Small intestine (tissue), 7 donors: ENCODE measurements around the gene OTUD7B. TPM values are rescaled to one million over a fixed set of nuclear protein-coding genes. Genes with fewer than 3 reads are reported as not detected.

Experiments
- DNase-seq, 2 donors: peaks; one replicate each; pipeline versions ENCODE4 v3.0.0 to v3.0.0-alpha.2; 2013
- FAIRE-seq: peaks from 2 replicates; lab custom pipeline; 2012; peaks lifted over from hg19 to GRCh38; lab: Jason Lieb, UNC
- H3K27ac ChIP-seq, 3 donors: one replicate each; pipeline ENCODE4 v1.5.1; 2013; ENCODE audit warnings: low read length in 2 of 3, mild to moderate bottlenecking in 2 of 3, control low read depth in 1 of 3, inconsistent platforms in 1 of 3, low read depth in 1 of 3, moderate library complexity in 1 of 3
- H3K27me3 ChIP-seq, 3 donors: one replicate each; pipeline ENCODE4 v1.6.1; 2013; ENCODE audit warnings: low read length in 3 of 3, inconsistent platforms in 1 of 3; ENCODE audit not compliant: control insufficient read depth in 3 of 3, insufficient read depth in 3 of 3
- H3K36me3 ChIP-seq, 3 donors: one replicate each; pipeline ENCODE4 v1.6.1; 2013; ENCODE audit warnings: low read length in 3 of 3, inconsistent platforms in 1 of 3, low read depth in 1 of 3, mild to moderate bottlenecking in 1 of 3, moderate library complexity in 1 of 3; ENCODE audit not compliant: control insufficient read depth in 3 of 3, insufficient read depth in 2 of 3
- H3K4me1 ChIP-seq, 3 donors: one replicate each; pipeline ENCODE4 v1.6.1; 2013; ENCODE audit warnings: low read length in 2 of 3, inconsistent platforms in 1 of 3, low read depth in 1 of 3, mild to moderate bottlenecking in 1 of 3, moderate library complexity in 1 of 3; ENCODE audit not compliant: control insufficient read depth in 3 of 3, insufficient read depth in 2 of 3
- H3K4me3 ChIP-seq, 3 donors: one replicate each; pipeline ENCODE4 v1.5.1; 2013; ENCODE audit warnings: low read length in 3 of 3, control low read depth in 1 of 3, inconsistent platforms in 1 of 3, low read depth in 1 of 3, mild to moderate bottlenecking in 1 of 3, moderate library complexity in 1 of 3
- H3K9me3 ChIP-seq, 2 donors: one replicate each; pipeline ENCODE4 v1.6.1; 2013; ENCODE audit warnings: low read depth in 1 of 2, low read length in 1 of 2; ENCODE audit not compliant: control insufficient read depth in 2 of 2, insufficient read depth in 1 of 2
- WGBS, 3 donors: extraction: QIAGEN DNeasy Blood & Tissue Kit; methylation state at CpG; one replicate each; pipeline ENCODE4 v1.1.7; 2013; 5-methylcytosine and 5-hydroxymethylcytosine counted together
- polyA plus RNA-seq, 4 donors: library from polyadenylated mRNA; stranded (reverse) in 3 of 4; unstranded in 1 of 4; fragments of 200-250 nt in 3 of 4; fragments of 120-200 nt in 1 of 4; gene quantifications; one replicate each; pipeline versions ENCODE4 v1.2.1 to v1.2.3, GENCODE V29; 2013
- donor health status: healthy with polysubstance abuse.
- donor health status: control.
- donor health status: control.
- donor health status: Bipolar disorder and iron deficiency.
- donor health status: healthy.

OTUD7B gene
- polyA plus RNA-seq, 4 donors = 5.1 to 16.8 (median 6.2) TPM

- FAIRE-seq = no peak
- DNase-seq = no peak
- Histone ChIP-seq H3K4me1 (no peaks in the 10 kb centered on the region), H3K27me3 (no peaks in the 10 kb centered on the region), H3K4me3 (no peak overlapping the region), H3K36me3 (no peaks in the 10 kb centered on the region), H3K9me3 (no peaks in the 10 kb centered on the region), H3K27ac (no peak overlapping the region)
These were observed 23.8 kb upstream of the OTUD7B start for GRCh38 chr1:150034336-150034735.

DNA sequence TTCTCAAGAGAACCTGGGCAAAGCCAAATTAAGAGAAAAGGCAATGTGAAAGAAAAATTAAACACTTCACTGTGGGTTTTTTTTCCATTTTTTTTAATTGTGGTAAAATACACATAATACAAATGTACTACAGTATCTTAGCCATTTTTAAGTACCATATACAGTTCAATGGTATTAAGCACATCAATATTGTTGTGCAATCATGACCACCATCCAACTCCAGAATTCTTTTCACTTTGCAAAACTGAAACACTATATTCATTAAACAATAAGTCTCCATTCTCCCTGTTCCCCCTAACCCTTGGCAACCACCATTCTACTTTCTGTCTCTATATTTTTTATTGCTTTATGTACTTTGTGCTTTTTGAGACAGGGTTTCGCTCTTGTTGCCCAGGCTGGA, 17.8 kb upstream of the OTUD7B start:
- Histone ChIP-seq H3K27me3 (no peaks in the 10 kb centered on the region), H3K9me3 (no peaks in the 10 kb centered on the region), H3K27ac (no peak overlapping the region), H3K36me3 (no peaks in the 10 kb centered on the region), H3K4me3 (no peak overlapping the region), H3K4me1 (no peaks in the 10 kb centered on the region)
- FAIRE-seq (no peak), DNase-seq (no peak)
- WGBS, 3 donors = 92 to 94% (median 93%) methylated on average over 1 of the region's 1 CpG

DNA sequence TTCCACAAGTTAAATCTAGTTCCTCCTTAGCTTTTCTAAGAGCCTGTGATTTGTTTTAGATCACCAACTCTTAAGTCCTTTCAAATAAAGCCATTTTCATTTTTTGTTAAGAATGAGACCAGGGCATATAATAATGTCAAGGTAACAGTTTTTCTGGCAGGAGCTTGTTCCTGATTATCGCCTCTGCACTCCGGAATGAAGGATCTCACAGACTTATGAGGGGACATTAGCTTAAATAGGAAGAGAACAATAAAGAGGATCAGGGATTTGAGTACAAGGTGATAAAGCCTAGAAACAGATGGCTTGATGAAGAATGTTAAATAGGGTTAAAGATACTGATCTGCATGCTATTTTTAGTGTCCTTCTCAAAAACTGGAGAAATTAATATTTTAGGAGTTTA, 13.6 kb upstream of the OTUD7B start:
- Histone ChIP-seq H3K27me3 (no peaks in the 10 kb centered on the region), H3K4me1 (peaks cover 0 to 22% (median 0%) of the 10 kb centered on the region in 3 donors), H3K9me3 (no peaks in the 10 kb centered on the region), H3K36me3 (no peaks in the 10 kb centered on the region), H3K4me3 (no peak overlapping the region), H3K27ac (no peak overlapping the region)
- no peak for DNase-seq
- WGBS, 3 donors = 94 to 97% (median 96%) methylated on average over 2 of the region's 2 CpGs
- FAIRE-seq = no peak

DNA sequence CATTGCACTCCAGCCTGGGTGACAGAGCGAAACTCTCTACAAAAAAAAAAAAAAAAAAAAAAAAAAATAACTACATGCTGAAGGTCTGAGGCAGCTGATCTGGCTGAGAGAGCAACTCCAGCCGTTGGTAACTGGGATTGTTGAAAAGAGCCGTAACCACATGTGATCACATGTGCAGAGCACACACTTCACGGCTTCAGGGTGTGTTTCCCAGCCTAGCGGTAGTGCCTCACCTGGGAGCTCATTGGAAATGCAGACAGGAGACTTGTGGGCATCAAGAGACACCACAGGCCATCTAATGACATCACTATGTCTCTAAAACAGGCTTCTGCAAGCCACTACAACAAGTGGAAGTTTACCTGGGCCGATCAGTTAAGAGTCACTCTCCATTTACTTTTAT, 11.8 kb upstream of the OTUD7B start:
- Histone ChIP-seq H3K9me3 (no peaks in the 10 kb centered on the region), H3K4me3 (no peak overlapping the region), H3K27ac (peak overlapping the region in 1 of 3 donors; percentile 90), H3K27me3 (no peaks in the 10 kb centered on the region), H3K36me3 (no peaks in the 10 kb centered on the region), H3K4me1 (peaks cover 0 to 27% (median 0%) of the 10 kb centered on the region in 3 donors)
- DNase-seq (peak; percentile 29 to 74), FAIRE-seq (no peak)
- 38 to 69% (median 53%) methylated on average over 6 of the region's 6 CpGs for WGBS, 3 donors

- peaks cover 0 to 32% (median 0%) of the 10 kb centered on the region in 3 donors for H3K4me1 ChIP-seq
- H3K27ac ChIP-seq = peak overlapping the region; percentile 61 to 90 (median 78)
- 15 to 53% (median 24%) methylated on average over 5 of the region's 5 CpGs for WGBS, 3 donors
- no peak overlapping the region for H3K4me3 ChIP-seq
- H3K36me3 ChIP-seq = no peaks in the 10 kb centered on the region
- H3K27me3 ChIP-seq = no peaks in the 10 kb centered on the region
- H3K9me3 ChIP-seq = no peaks in the 10 kb centered on the region
- DNase-seq (peak; percentile 90 to 96), FAIRE-seq (no peak)
These were observed 10.7 kb upstream of the OTUD7B start for GRCh38 chr1:150021191-150021694.

DNA sequence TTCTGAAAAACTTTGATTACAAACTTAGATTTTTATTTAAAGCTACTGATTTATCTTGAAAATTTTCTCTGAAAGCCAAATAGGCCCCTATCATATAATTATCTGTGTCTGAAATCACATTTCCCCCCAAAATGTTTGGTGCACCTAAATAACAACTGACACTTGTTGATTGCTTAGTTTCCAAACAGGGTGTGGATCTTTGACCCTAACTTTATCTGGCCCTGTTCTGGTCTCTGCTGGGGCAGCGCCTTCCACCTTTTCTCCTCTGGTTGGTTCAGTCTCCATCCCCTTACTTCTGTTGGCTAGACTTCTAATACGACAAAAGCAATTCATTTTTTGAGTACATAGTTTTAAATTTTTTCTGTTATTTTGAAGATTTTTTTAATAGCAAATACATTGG, 10.2 kb upstream of the OTUD7B start:
- FAIRE-seq (no peak), DNase-seq (peak in 1 of 2 donors; percentile 49)
- Histone ChIP-seq H3K9me3 (no peaks in the 10 kb centered on the region), H3K27ac (peak overlapping the region; percentile 57 to 90 (median 64)), H3K4me1 (peaks cover 0 to 32% (median 0%) of the 10 kb centered on the region in 3 donors), H3K4me3 (no peak overlapping the region), H3K36me3 (no peaks in the 10 kb centered on the region), H3K27me3 (no peaks in the 10 kb centered on the region)
- 29 to 72% (median 37%) methylated on average over 2 of the region's 2 CpGs for WGBS, 3 donors

DNA sequence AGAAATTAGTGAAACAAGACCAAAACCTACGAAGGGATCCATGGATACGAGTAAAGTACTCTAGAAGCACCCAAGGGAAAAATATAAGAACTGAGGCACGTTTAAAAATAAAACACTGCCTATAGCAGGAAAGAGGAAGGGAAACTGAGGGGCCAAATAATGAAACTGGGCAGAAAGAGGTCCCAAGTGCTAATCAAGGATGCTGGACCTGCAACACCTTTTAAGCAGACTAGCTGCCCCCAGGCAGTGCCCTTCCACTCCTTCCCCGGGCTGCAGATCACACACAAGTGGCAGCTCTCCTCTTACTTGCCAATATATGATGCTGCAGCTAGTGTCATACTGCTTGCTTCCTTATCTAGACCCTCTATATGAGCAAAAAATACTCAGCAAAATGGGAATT, 7.6 kb upstream of the OTUD7B start:
- Histone ChIP-seq H3K9me3 (no peaks in the 10 kb centered on the region), H3K36me3 (no peaks in the 10 kb centered on the region), H3K27ac (peak overlapping the region in 1 of 3 donors; percentile 79), H3K27me3 (no peaks in the 10 kb centered on the region), H3K4me3 (no peak overlapping the region), H3K4me1 (peaks cover 0 to 34% (median 0%) of the 10 kb centered on the region in 3 donors)
- FAIRE-seq = no peak
- 87 to 94% (median 90%) methylated on average over 4 of the region's 4 CpGs for WGBS, 3 donors
- DNase-seq = no peak

DNA sequence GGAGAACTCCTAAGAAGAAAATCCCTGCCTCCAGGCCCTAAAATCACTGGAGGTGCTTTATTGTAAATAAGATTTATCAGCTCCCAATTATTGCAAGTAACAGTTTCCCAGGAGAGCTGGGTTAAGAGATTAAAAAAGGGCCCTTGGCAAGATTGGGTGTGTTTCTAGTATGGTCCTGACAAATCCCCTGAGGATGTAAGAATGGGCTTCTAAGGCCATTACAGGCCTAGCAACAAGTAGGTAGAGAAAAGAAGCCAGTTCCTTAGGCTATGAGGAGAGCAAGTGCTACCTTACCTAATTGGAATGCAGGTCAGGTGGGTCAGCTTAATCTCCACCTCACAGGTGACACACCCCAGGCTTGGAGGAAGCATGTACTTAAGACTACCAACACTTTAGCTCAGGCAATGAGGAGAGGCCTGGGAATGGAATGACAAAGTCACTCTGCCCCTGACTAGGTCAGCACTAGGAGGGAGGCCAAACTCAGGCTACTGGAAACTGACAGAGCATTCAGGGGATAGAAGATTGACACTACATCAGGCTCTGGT, 6.8 kb upstream of the OTUD7B start:
- DNase-seq = peak; percentile 78 to 96
- Histone ChIP-seq H3K27ac (peak overlapping the region in 2 of 3 donors; percentile 76 to 79), H3K4me1 (peaks cover 0 to 33% (median 0%) of the 10 kb centered on the region in 3 donors), H3K27me3 (no peaks in the 10 kb centered on the region), H3K4me3 (no peak overlapping the region), H3K9me3 (no peaks in the 10 kb centered on the region), H3K36me3 (no peaks in the 10 kb centered on the region)
- FAIRE-seq = no peak

DNA sequence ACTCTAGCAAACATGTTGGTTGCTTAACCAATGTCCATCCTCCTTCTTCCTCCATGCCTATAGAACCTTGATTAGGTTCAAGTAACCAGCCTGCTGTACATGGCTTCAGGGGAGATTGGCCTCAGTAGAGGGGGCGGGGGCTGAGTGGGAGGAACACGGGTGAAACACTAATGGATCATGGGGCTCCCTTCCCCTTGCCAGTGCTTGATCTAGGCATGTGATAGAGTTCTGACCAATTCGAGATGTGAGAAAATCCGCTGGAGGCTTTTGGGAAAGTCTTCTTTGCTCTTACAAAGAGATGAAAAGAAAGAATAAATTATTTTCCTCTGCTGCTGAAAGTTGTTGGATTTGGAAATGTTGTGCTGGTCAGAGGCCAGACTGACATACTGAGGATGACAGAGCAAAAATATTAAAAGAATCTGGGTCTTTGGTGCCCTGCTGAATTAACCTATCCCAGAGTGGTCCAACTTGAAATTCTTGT, 5.2 kb upstream of the OTUD7B start:
- FAIRE-seq (no peak), DNase-seq (no peak)
- H3K9me3 ChIP-seq = no peaks in the 10 kb centered on the region
- WGBS, 3 donors = 85 to 92% (median 88%) methylated on average over 4 of the region's 4 CpGs
- H3K36me3 ChIP-seq = no peaks in the 10 kb centered on the region
- no peak overlapping the region for H3K27ac ChIP-seq
- H3K4me3 ChIP-seq = no peak overlapping the region
- no peaks in the 10 kb centered on the region for H3K27me3 ChIP-seq
- peaks cover 0 to 32% (median 0%) of the 10 kb centered on the region in 3 donors for H3K4me1 ChIP-seq
